Breast epithelium (tissue), 3 donors: ENCODE measurements around the gene FAM50B.

Experiments used
- POLR2AphosphoS5 ChIP-seq, 3 donors: sonication (generic); formaldehyde crosslinking; IDR thresholded peaks; one replicate each; pipeline ENCODE4 v1.6.1; 2017; ENCODE audit warnings: antibody characterized with exemption in 3 of 3
- TF ChIP-seq, protein P1 (sequence below), 3 donors: fragments of 450-650 bp; IDR thresholded peaks; one replicate each; pipeline ENCODE4 v1.5.1; 2016 to 2017; ENCODE audit warnings: antibody characterized with exemption in 3 of 3, mild to moderate bottlenecking in 3 of 3, moderate library complexity in 3 of 3

DNA sequence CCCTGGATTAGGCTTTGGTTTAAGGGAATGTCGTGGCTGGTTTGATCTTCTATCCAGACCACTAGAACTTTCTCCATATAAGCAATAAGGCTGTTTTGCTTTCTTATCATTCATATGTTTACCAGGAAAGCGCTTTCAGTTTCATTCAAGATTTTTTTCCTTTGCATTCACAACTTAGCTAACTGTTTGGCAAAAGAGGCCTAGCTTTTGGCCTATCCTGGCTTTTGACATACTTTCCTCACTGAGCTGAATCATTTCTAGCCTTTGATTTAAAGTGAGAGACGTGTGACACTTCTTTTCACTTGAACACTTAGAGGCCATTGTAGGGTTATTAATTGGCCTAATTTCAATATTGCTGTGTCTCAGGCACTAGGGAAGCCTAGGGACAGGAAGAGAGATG lies 1.7 kb upstream of the FAM50B start:
- TF ChIP-seq, protein P1, sequence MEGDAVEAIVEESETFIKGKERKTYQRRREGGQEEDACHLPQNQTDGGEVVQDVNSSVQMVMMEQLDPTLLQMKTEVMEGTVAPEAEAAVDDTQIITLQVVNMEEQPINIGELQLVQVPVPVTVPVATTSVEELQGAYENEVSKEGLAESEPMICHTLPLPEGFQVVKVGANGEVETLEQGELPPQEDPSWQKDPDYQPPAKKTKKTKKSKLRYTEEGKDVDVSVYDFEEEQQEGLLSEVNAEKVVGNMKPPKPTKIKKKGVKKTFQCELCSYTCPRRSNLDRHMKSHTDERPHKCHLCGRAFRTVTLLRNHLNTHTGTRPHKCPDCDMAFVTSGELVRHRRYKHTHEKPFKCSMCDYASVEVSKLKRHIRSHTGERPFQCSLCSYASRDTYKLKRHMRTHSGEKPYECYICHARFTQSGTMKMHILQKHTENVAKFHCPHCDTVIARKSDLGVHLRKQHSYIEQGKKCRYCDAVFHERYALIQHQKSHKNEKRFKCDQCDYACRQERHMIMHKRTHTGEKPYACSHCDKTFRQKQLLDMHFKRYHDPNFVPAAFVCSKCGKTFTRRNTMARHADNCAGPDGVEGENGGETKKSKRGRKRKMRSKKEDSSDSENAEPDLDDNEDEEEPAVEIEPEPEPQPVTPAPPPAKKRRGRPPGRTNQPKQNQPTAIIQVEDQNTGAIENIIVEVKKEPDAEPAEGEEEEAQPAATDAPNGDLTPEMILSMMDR (IDR thresholded peaks at IDR 0.05): no peak
- TF ChIP-seq POLR2AphosphoS5 (IDR thresholded peaks at IDR 0.05): no peak
